ENCODE results near the gene VAPA. TPM values are rescaled to one million over a fixed set of nuclear protein-coding genes. Genes with fewer than 3 reads are reported as not detected.

Gene VAPA
- total and polyA plus RNA-seq, 2 donors (not counting 1 experiment from before 2014, with no cell fraction given) = 47.7 to 109 TPM

DNA sequence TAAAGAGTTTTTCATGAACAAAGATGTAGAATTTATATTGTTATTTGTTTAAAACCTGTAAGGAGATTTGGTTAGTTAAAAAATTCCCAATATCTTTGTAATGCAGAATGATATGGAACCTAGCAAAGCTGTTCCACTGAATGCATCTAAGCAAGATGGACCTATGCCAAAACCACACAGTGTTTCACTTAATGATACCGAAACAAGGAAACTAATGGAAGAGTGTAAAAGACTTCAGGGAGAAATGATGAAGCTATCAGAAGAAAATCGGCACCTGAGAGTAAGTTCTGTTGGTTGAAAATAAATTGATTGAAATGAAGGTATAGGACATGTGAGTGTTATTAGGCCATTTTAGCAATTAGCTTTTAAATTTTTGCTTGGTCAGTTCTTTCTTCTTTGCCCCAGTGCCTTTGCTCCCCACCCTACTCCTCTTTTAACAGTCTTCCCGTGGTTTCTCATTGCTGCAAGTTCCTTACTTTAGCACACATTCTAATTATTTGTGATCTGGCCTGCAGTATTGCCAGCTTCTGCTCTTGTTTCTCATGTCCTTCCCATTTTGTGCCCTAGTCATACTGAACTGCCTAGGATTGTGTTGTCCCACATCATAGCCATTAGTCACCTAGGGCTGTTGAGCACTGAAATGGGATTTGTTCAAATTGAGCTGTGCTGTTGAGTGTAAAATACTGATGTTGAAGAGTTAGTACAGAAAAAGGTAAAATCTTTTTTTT is 36.6 kb downstream of the VAPA start:
- ChIA-PET POLR2A (no interaction called here), CTCF (interaction anchor here (1.1 to 1.9 kb wide), 4 partner anchors 10 to 37 kb away, joined by 3 to 7 read pairs (median 4); no protein-coding TSS in a partner anchor)

More for the DNA sequence above, 36.6 kb downstream of the VAPA start:
- Histone ChIP-seq H3K79me2 (ENCODE audit: control insufficient read depth, insufficient read depth, low read length) (no peaks in the 10 kb centered on the region), H3K36me3 (replicated peaks in 1 of 2; ENCODE audit: control extremely low read depth in 1 of 2, control insufficient read depth in 1 of 2, extremely low read depth in 1 of 2, insufficient read depth in 2 of 2, low read length in 1 of 2) (peaks cover 10 to 61% of the 10 kb centered on the region in 2 experiments), H3K27me3 (replicated peaks in 1 of 4; ENCODE audit: control extremely low read depth in 1 of 4, control insufficient read depth in 3 of 4, insufficient read depth in 4 of 4, low read length in 3 of 4) (no peaks in the 10 kb centered on the region), H3K9ac (ENCODE audit: low read length) (no peak overlapping the region), H2AFZ (ENCODE audit: insufficient read depth, low read depth, low read length, poor library complexity, severe bottlenecking) (no peak overlapping the region), H3K4me2 (replicated peaks; ENCODE audit: low read depth, low read length, poor library complexity, severe bottlenecking) (no peak overlapping the region), H3K9me3 (ENCODE audit: control extremely low read depth in 1 of 3, control insufficient read depth in 2 of 3, insufficient read depth in 1 of 3, low read length in 2 of 3) (no peaks in the 10 kb centered on the region), H4K20me1 (ENCODE audit: control insufficient read depth, insufficient read depth, low read length, poor library complexity, severe bottlenecking) (peaks cover 14% of the 10 kb centered on the region), H3K4me1 (ENCODE audit: control insufficient read depth in 2 of 2, insufficient read depth in 2 of 2, low read length in 2 of 2) (no peaks in the 10 kb centered on the region), H3K27ac (ENCODE audit: low read length in 2 of 2) (no peak overlapping the region), H3K4me3 (ENCODE audit: control extremely low read depth in 1 of 5, extremely low read depth in 1 of 5, insufficient read depth in 1 of 5, low read depth in 2 of 5, low read length in 4 of 5) (no peak overlapping the region)
- Mint-ChIP-seq H3K9me3 (ENCODE audit: insufficient read depth) (no peaks in the 10 kb centered on the region), H3K27ac (no peak overlapping the region), H3K4me3 (no peak overlapping the region), H3K27me3 (no peaks in the 10 kb centered on the region), H3K4me1 (peaks cover 3% of the 10 kb centered on the region)
- no peak for TF ChIP-seq EZH2 (IDR thresholded peaks at IDR 0.05; ENCODE audit: borderline replicate concordance, insufficient read depth, low read depth, low read length, poor library complexity, severe bottlenecking)
- TF ChIP-seq, protein P1, sequence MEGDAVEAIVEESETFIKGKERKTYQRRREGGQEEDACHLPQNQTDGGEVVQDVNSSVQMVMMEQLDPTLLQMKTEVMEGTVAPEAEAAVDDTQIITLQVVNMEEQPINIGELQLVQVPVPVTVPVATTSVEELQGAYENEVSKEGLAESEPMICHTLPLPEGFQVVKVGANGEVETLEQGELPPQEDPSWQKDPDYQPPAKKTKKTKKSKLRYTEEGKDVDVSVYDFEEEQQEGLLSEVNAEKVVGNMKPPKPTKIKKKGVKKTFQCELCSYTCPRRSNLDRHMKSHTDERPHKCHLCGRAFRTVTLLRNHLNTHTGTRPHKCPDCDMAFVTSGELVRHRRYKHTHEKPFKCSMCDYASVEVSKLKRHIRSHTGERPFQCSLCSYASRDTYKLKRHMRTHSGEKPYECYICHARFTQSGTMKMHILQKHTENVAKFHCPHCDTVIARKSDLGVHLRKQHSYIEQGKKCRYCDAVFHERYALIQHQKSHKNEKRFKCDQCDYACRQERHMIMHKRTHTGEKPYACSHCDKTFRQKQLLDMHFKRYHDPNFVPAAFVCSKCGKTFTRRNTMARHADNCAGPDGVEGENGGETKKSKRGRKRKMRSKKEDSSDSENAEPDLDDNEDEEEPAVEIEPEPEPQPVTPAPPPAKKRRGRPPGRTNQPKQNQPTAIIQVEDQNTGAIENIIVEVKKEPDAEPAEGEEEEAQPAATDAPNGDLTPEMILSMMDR (IDR thresholded peaks at IDR 0.05) = no peak
- 63% methylated on average over 3 of the region's 3 CpGs for WGBS (ENCODE audit: insufficient coverage)
- DNase-seq = no peak
- intact Hi-C loops (cut with micrococcal nuclease) = loop anchor here (5.0 kb wide), 1 partner anchor 33 kb away; no protein-coding TSS in a partner anchor
- no peak for ATAC-seq (ENCODE audit: low read depth)

All from B cell (primary cell).